NCI-H1092 (cell line): ENCODE results near the gene PAX3.
A peak's percentile ranks its signal among the peaks of the same experiment; 100 is the strongest.

Experiments
- DNase-seq: peaks from one replicate; lab custom pipeline; 2025; lab: John Stamatoyannopoulos, UW

PAX3 gene

GRCh38 chr2:222296911-222297599 is 1.7 kb downstream of the PAX3 start:
- no peak for DNase-seq

GRCh38 chr2:222296311-222296741 is 2.5 kb downstream of the PAX3 start:
- no peak for DNase-seq

- DNase-seq: no peak
These were observed 3.3 kb downstream of the PAX3 start for GRCh38 chr2:222295368-222296062.

GRCh38 chr2:222294996-222295367 is 3.8 kb downstream of the PAX3 start:
- no peak for DNase-seq

GRCh38 chr2:222293660-222294630 is 4.9 kb downstream of the PAX3 start:
- no peak for DNase-seq

- no peak for DNase-seq
These were observed 6.4 kb downstream of the PAX3 start for GRCh38 chr2:222292149-222293134.

- no peak for DNase-seq
These were observed 7.3 kb downstream of the PAX3 start for GRCh38 chr2:222291485-222291841.

- DNase-seq: peak; percentile 47
These were observed 7.9 kb downstream of the PAX3 start for GRCh38 chr2:222290736-222291484.

GRCh38 chr2:222290401-222290735 is 8.4 kb downstream of the PAX3 start:
- no peak for DNase-seq

GRCh38 chr2:222289278-222290160 is 9.3 kb downstream of the PAX3 start:
- no peak for DNase-seq

GRCh38 chr2:222288590-222289277 is 10.1 kb downstream of the PAX3 start:
- DNase-seq: no peak

GRCh38 chr2:222287862-222288479 is 10.8 kb downstream of the PAX3 start:
- no peak for DNase-seq

GRCh38 chr2:222284466-222284865 is 14.3 kb downstream of the PAX3 start:
- DNase-seq: no peak

GRCh38 chr2:222283634-222284033 is 15.2 kb downstream of the PAX3 start:
- DNase-seq: no peak

- DNase-seq: no peak
These were observed 17.3 kb downstream of the PAX3 start for GRCh38 chr2:222281506-222281905.

- no peak for DNase-seq
These were observed 18.0 kb downstream of the PAX3 start for GRCh38 chr2:222280795-222281194.

GRCh38 chr2:222272446-222273015 is 26.3 kb downstream of the PAX3 start:
- peak; percentile 30 for DNase-seq

GRCh38 chr2:222271854-222272253 is 26.9 kb downstream of the PAX3 start:
- no peak for DNase-seq
